Astrocyte of the spinal cord (primary cell): ENCODE data around the gene ZNF660.
"Not testable (repeated sequence)": the region's sequence is repeated elsewhere in the genome, so short reads cannot be mapped to it uniquely, and the experiment has no call there.

ENCODE experiments used
- DNase-seq: peaks from one replicate; pipeline ENCODE4 v3.0.0; 2011; ENCODE audit warnings: low read depth, low spot score
- H3K4me3 ChIP-seq: 2 replicates; pipeline ENCODE4 v1.5.1; 2011; ENCODE audit warnings: low read depth, mild to moderate bottlenecking, low read length, moderate library complexity
- CTCF ChIP-seq: IDR thresholded peaks from 2 replicates; pipeline ENCODE4 v1.5.1; 2012; ENCODE audit warnings: low read depth, mild to moderate bottlenecking, low read length, inconsistent platforms
- in situ Hi-C: cut with HindIII; loops from 2 replicates; pipeline ENCODE4 v1.10.0; 2017; ENCODE audit warnings: low sequenced_read_pairs

ZNF660 gene

GRCh38 chr3:44561076-44561475 is 23.7 kb upstream of the ZNF660 start:
- H3K4me3 ChIP-seq: no peak overlapping the region
- in situ Hi-C loops: no loop called here
- no peak for TF ChIP-seq CTCF
- no peak for DNase-seq

- in situ Hi-C loops: no loop called here
- DNase-seq: no peak
- TF ChIP-seq CTCF: no peak
- no peak overlapping the region for H3K4me3 ChIP-seq
These were observed 22.6 kb upstream of the ZNF660 start for GRCh38 chr3:44562147-44562546.

GRCh38 chr3:44568561-44568960 is 16.2 kb upstream of the ZNF660 start:
- DNase-seq: peak; percentile 71
- in situ Hi-C loops: no loop called here
- no peak overlapping the region for H3K4me3 ChIP-seq
- TF ChIP-seq CTCF: no peak

- DNase-seq: no peak
- no peak overlapping the region for H3K4me3 ChIP-seq
- TF ChIP-seq CTCF: no peak
- in situ Hi-C loops: no loop called here
These were observed 13.7 kb upstream of the ZNF660 start for GRCh38 chr3:44571024-44571423.

GRCh38 chr3:44576613-44577012 is 8.2 kb upstream of the ZNF660 start:
- H3K4me3 ChIP-seq: no peak overlapping the region
- in situ Hi-C loops: no loop called here
- no peak for TF ChIP-seq CTCF
- no peak for DNase-seq

- DNase-seq, in situ Hi-C loops, H3K4me3 ChIP-seq: not testable (repeated sequence)
These were observed 7.3 kb upstream of the ZNF660 start for GRCh38 chr3:44577354-44577952.

- in situ Hi-C loops, DNase-seq, H3K4me3 ChIP-seq: not testable (repeated sequence)
These were observed 6.4 kb upstream of the ZNF660 start for GRCh38 chr3:44578316-44578715.

- DNase-seq, in situ Hi-C loops, H3K4me3 ChIP-seq: not testable (repeated sequence)
These were observed 5.7 kb upstream of the ZNF660 start for GRCh38 chr3:44578924-44579515.

GRCh38 chr3:44579749-44580148 is 5.0 kb upstream of the ZNF660 start:
- in situ Hi-C loops, H3K4me3 ChIP-seq, DNase-seq: not testable (repeated sequence)

- H3K4me3 ChIP-seq, in situ Hi-C loops, DNase-seq: not testable (repeated sequence)
These were observed 3.8 kb upstream of the ZNF660 start for GRCh38 chr3:44580971-44581370.
